Islet precursor cell (in vitro differentiated cells): ENCODE measurements around the gene C6orf132.
A peak's percentile ranks its signal among the peaks of the same experiment; 100 is the strongest.
"Not testable (repeated sequence)": the region's sequence is repeated elsewhere in the genome, so short reads cannot be mapped to it uniquely, and the experiment has no call there.

ENCODE experiments used
- DNase-seq: peaks from one replicate; pipeline ENCODE4 v3.0.0-alpha.2; 2018

The C6orf132 gene

DNA sequence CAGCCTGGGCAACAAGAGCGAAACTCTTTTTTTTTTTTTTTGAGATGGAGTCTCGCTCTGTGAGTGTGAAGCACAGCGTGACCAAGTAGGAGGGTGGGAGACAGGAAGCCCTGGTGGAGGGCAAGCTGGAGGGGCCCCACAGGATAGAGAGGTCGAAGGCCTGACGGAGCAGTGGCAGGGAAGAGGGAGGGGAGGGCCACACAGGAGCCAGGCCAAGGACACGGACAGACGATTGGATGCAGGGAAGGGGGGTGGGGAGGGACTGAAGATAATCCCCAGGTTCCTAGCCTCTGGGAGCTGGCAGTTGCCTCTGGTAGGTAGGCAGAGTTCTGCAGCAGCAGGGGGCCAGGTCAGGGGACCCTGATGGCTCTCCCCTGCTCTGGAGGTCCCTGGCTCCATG is 20.0 kb upstream of the C6orf132 start:
- no peak for DNase-seq

DNA sequence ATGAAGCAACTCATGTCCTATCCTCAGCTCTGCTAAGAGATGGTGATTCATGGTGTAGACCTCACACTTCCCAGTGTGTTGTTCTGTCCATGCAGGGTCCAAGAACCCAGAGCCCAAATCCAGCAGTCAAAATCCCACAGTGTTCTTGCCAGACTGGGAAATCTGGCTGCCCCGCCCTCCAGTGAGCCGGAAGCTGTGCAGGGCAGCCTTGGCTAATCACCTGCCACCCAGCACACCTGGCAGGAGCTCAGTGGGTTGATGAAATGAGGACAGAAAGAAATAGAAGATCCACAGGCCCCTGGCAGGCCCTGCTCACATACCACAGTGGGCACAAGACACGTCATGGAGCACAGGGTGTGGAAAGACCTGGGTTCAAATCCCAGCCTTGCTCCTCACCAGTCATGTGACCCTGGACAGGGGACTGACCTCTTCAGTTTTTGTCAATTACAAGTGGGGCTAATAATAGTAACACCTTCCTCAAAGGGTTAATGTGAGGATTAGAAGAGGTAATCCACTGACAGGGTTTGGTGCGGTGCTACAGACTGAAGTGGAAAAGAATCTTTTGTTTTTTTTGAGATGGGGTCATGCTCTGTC is 17.1 kb upstream of the C6orf132 start:
- DNase-seq = no peak

GRCh38 chr6:42158631-42159030 is 16.2 kb upstream of the C6orf132 start:
- DNase-seq = no peak

GRCh38 chr6:42158011-42158410 is 15.6 kb upstream of the C6orf132 start:
- no peak for DNase-seq

DNA sequence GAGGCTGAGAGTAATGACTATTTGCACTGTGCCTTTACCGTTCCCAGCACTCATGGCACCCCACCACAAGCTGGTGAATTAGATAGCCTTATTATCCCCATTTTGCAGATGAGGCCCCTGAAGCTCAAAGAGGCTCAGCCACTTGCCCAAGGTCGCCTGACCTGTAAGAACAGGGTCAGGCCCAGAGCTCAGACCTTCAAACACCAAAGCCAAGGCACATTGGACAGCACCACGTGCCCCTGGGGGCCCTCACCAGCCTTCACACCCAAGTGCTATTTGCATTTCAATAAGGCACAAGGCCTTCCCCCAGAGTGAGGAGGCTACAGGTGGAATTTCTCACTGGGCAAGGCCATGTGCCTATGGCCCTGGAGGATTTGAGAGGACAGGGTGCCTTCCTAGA is 14.2 kb upstream of the C6orf132 start:
- DNase-seq = no peak

GRCh38 chr6:42155293-42155692 is 12.9 kb upstream of the C6orf132 start:
- DNase-seq = no peak

GRCh38 chr6:42154461-42155209 is 12.2 kb upstream of the C6orf132 start:
- no peak for DNase-seq

- no peak for DNase-seq
Observed at GRCh38 chr6:42153921-42154320, 11.5 kb upstream of the C6orf132 start.

- not testable (repeated sequence) for DNase-seq
Observed at GRCh38 chr6:42152528-42153213, 10.3 kb upstream of the C6orf132 start.

DNA sequence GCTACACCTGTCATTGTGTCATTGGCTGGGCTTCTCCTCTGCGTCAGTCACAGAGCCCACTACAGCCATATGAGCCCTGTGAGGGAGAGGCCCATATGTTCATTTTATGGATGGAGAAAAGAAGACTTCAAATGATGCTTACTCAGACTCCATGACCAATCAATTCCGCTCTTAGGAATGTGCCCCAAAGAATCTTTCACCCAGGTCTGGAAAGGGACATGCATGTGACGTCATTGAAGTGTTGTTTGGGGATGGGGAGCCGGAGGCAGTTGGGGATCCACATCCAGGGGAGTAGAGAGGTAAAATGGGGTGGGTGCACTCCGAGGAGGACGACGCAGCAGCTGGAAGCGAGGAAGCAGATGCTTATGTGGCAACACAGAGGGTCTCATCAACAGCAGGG is 9.6 kb upstream of the C6orf132 start:
- DNase-seq = no peak

- no peak for DNase-seq
Observed at GRCh38 chr6:42150254-42150653, 7.8 kb upstream of the C6orf132 start.

GRCh38 chr6:42148058-42148457 is 5.6 kb upstream of the C6orf132 start:
- no peak for DNase-seq

- DNase-seq = no peak
Observed at GRCh38 chr6:42147138-42147562, 4.7 kb upstream of the C6orf132 start.

DNA sequence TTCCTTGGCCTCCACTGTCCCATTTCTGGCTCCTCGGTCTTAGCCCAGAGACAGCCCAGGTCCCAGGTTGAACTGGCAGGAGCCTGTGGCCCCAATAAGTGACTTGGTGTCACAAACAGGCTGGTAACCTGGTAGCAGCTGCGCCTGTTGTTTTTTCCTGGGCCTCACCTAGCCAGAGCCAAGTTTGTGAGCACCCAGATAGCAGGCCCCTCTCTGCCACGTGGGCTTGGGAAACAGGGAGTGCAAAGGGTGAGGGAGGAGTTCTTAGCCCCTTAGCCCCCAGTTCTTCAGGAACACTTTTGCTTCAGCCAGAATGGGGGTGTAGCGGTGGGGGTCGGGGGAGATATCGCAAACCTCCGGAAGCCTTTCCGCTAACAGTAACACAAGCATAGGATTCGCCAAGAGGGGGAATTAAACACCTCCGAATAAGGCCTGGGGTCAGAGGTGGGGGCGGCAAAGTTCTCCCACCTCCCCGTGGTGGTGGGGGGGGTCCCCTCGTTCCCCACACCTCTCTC is 760 bp downstream of the C6orf132 start:
- DNase-seq = no peak

DNA sequence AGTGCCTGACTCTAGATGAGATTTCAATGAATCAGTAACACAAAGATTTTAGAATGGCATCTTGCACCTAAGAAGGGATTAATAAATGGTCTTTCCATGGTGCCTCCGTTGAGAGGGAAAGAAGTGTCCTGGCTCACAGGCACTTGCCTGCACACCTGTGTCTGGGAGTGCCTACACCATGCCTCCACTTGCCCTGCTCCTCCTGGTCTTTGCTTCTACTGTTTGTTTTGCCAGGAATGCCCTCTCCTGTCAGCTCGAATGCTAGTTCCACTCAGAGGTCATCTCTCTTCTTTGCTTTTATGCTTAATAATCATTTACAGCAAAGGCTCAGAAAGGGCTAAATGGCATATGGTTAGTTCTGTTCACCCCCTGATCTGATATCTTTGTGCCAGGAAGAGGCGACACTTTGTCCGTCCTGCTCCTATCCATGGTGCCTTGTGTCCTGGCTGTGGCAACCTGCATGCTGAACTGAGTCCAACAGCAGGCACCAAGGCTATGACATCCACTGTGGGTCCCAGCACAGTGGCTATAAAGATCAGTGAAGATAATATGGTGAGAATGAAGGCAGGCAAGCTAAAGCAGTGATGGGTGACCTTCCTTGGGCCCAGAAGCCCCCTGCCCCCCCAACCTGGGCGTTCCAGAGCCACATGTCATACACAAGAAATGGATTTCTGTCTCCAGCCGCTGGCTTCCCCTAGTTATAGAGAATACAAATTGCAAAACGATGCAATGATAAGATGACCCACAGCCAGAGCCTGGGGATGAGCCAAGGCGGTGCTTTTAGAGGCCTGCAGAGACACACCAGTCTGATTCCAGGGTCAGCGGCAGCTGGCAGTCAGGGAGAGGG is 1.4 kb downstream of the C6orf132 start:
- DNase-seq = no peak

GRCh38 chr6:42140032-42140431 is 2.4 kb downstream of the C6orf132 start:
- no peak for DNase-seq

GRCh38 chr6:42138630-42139619 is 3.5 kb downstream of the C6orf132 start:
- DNase-seq = no peak

DNA sequence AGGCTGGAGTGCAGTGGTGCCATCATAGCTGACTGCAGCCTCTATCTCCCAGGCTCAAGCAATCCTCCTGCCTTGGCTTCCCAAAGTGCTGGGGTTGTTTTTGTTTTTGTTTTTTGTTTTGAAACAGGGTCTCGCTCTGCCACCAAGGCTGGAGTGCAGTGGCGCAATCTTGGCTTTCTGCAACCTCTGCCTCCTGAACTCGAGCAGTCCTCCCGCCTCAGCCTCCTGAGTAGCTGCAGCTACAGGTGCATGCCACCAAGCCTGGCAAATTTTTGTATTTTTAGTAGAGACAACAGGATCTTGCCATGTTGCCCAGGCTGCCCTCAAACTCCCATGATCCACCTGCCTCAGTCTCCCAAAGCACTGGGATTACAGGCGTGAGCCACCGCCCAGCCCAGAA is 4.2 kb downstream of the C6orf132 start:
- no peak for DNase-seq

DNA sequence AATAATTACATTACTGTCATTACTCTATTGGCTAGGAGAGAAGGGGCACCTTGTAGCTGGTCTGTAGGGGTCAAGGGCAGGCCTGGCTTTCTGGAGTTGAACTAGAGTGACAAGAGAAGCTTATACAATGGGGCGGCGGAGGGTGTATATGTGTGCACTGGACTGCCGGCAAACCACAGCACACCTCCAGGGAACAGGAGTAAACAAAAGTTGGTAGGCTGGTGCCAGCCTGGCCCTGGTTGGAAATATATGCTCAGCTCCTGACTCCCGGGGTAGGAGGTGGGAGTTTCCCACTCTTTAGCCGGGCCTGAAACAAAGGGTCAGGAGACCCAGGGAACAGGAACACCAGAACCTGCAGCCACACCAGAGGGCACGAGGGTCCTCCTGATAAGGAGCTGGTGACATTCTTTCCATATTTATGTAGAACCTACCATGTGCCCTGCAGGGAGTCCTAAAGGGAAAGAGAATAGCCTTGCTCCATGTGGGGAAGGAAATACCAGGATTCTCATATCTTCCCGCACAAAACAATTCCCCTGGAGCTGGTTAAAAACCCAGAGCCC is 5.1 kb downstream of the C6orf132 start:
- DNase-seq = peak; percentile 85

GRCh38 chr6:42136508-42137193 is 5.8 kb downstream of the C6orf132 start:
- peak; percentile 92 for DNase-seq

DNA sequence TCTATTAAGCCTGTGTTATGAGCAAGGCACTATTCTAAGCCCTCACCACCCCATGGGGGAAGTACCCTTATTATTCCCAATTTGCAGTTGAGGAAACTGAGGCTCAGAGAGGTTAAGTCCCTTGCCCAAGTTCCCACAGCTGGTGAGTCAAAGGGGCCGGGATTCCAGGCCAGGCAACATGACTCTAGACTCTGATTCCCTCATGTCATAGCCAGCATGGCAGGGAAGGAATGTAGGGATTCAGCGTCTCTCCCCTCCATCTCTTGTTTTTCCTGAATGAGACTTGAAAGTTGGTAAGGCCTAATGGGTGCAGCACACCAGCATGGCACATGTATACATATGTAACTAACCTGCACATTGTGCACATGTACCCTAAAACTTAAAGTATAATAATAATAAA is 6.7 kb downstream of the C6orf132 start:
- DNase-seq = no peak
